Adrenal gland (tissue), 12 donors: ENCODE data around the gene PSMB7. TPM values are rescaled to one million over a fixed set of nuclear protein-coding genes. Genes with fewer than 3 reads are reported as not detected.

Experiments used
- DNase-seq, 7 donors: peaks; one replicate each; pipeline ENCODE4 v3.0.0-alpha.2; 2019 to 2020
- H3K27ac ChIP-seq, 5 donors: fragments of 200-600 bp; sonication (generic) in 4 of 5; 1 replicate in 3 of 5; 2 replicates in 2 of 5; pipeline versions ENCODE4 v1.5.1 to v1.8.0; 2016 to 2020; ENCODE audit warnings: mild to moderate bottlenecking in 1 of 5
- H3K27me3 ChIP-seq: fragments of 200-600 bp; 2 replicates; pipeline ENCODE4 v1.8.0; 2021
- H3K36me3 ChIP-seq, 2 donors: fragments of 200-600 bp; replicated peaks in 1 of 2; 1 replicate in 1 of 2; 2 replicates in 1 of 2; pipeline versions ENCODE4 v1.5.1 to v1.8.0; 2018 to 2022
- H3K4me1 ChIP-seq, 2 donors: fragments of 200-600 bp; replicated peaks in 1 of 2; 1 replicate in 1 of 2; 2 replicates in 1 of 2; pipeline versions ENCODE4 v1.5.1 to v1.8.0; 2018 to 2021
- H3K4me3 ChIP-seq, 4 donors: fragments of 200-600 bp; sonication (generic) in 3 of 4; one replicate each; pipeline ENCODE4 v1.5.1; 2016 to 2018
- H3K9me3 ChIP-seq, 3 donors: fragments of 200-600 bp; sonication (generic) in 1 of 3; replicated peaks in 1 of 3; 1 replicate in 2 of 3; 2 replicates in 1 of 3; pipeline versions ENCODE4 v1.5.1 to v1.8.0; 2016 to 2021
- CTCF ChIP-seq, 6 experiments: fragments of 450-650 bp in 4 of 6; fragments of 200-600 bp in 2 of 6; sonication (generic) in 1 of 6; IDR thresholded peaks; 1 replicate in 5 of 6; 2 replicates in 1 of 6; pipeline versions ENCODE4 v1.5.1 to v1.8.0; 2016 to 2021; ENCODE audit warnings: antibody characterized with exemption in 6 of 6, mild to moderate bottlenecking in 2 of 6, moderate library complexity in 1 of 6
- POLR2A ChIP-seq, 2 donors: fragments of 450-650 bp; IDR thresholded peaks; one replicate each; pipeline ENCODE4 v1.6.1; 2017; ENCODE audit warnings: antibody characterized with exemption in 2 of 2, mild to moderate bottlenecking in 2 of 2, moderate library complexity in 1 of 2
- WGBS, 4 donors: extraction: QIAGEN DNeasy Blood & Tissue Kit in 2 of 4; methylation state at CpG; one replicate each; pipeline versions ENCODE4 v1.1.5 to v1.1.7; 2013 to 2017; 5-methylcytosine and 5-hydroxymethylcytosine counted together
- intact Hi-C, 2 donors: fragments of 100-400 bp; cut with DNase I; formaldehyde crosslinking; loops; one replicate each; pipeline versions ENCODE4 v1.14.1 to v1.15.0; 2022 to 2023
- polyA plus RNA-seq, 3 donors: library from polyadenylated mRNA; stranded (reverse); fragments of 200-250 nt in 2 of 3; fragments of 350-450 nt in 1 of 3; fragmentation: Illumina TruSeq in 1 of 3; extraction: RNeasy Lipid Tissue Mini Kit (QIAGEN cat#74804) in 1 of 3; gene quantifications; one replicate each; pipeline ENCODE4 v1.2.3, GENCODE V29; 2013 to 2014
- total RNA-seq, 9 donors: library from RNA; depleted of rRNA in 4 of 9; stranded (reverse); fragments of >200 nt in 4 of 9; fragments of 120-200 nt in 1 of 9; fragmentation: NEBNext Ultra II Directional in 1 of 9; extraction: Animal tissue kit (Norgen Biotek cat#: 25700) in 1 of 9; gene quantifications; one replicate each; pipeline versions ENCODE4 v1.1.0 to v1.2.4, GENCODE V29; 2013 to 2023
- donor health status: healthy with polysubstance abuse.
- donor health status: Bipolar disorder and iron deficiency.
- donor health status: DM: yes; HTN: yes; CAD: no.
- donor health status: DM: no; HTN: no; CAD: no.
- donor health status: DM: no; HTN: no; CAD: no.
- donor health status: DM: yes; HTN: yes; CAD: no.

PSMB7 gene
- total and polyA plus RNA-seq, 12 donors, result 107 to 427 (median 178) TPM

DNA sequence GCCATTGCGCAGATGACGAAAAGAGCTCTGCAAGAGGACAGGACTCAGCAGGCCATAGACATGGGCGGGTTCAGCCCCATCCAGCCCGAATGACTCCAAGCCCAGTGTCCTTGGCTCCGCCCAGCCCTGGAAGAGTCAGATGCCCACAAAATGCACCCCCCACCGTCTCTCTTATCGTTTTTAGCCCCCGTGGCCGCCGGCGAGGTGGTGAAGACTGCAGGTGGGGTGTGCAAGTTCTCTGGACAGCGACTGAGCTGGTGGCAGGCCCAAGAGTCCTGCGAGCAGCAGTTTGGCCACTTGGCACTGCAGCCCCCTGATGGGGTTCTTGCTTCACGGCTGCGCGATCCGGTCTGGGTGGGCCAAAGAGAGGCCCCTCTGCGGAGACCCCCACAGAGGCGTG is 37.1 kb upstream of the PSMB7 start:
- Histone ChIP-seq H3K4me3 (no peak overlapping the region), H3K36me3 (no peaks in the 10 kb centered on the region), H3K27me3 (peaks cover 10% of the 10 kb centered on the region), H3K9me3 (no peaks in the 10 kb centered on the region), H3K4me1 (peaks cover 17% of the 10 kb centered on the region in 2 donors), H3K27ac (no peak overlapping the region)
- peak in 2 of 7 donors; percentile 7 to 46 for DNase-seq
- intact Hi-C loops, result no loop called here
- TF ChIP-seq CTCF (IDR thresholded peaks at IDR 0.05) (no peak), POLR2A (IDR thresholded peaks at IDR 0.05) (no peak)
- 79 to 94% (median 82%) methylated on average over 8 to 19 of the region's 19 CpGs for WGBS, 4 donors

- 57 to 66% (median 58%) methylated on average over 11 to 19 of the region's 19 CpGs for WGBS, 4 donors
- Histone ChIP-seq H3K4me1 (peaks cover 17% of the 10 kb centered on the region in 2 donors), H3K4me3 (no peak overlapping the region), H3K27me3 (peaks cover 10% of the 10 kb centered on the region), H3K27ac (no peak overlapping the region), H3K36me3 (no peaks in the 10 kb centered on the region), H3K9me3 (no peaks in the 10 kb centered on the region)
- no peak for DNase-seq
- intact Hi-C loops, result no loop called here
- TF ChIP-seq CTCF (IDR thresholded peaks at IDR 0.05), result no peak
These were observed 35.9 kb upstream of the PSMB7 start for GRCh38 chr9:124450931-124451661.

GRCh38 chr9:124450241-124450924 is 35.1 kb upstream of the PSMB7 start, which contains the start of gene ADGRD2:
TSS of gene ADGRD2 (plus strand) at chr9:124450451. CDS start at chr9:124451667, 1,216 bp downstream.
- Histone ChIP-seq H3K4me3 (no peak within 1 kb of the TSS), H3K9me3 (no peaks in the 10 kb centered on the region), H3K36me3 (no peaks in the 10 kb centered on the region), H3K27ac (no peak within 1 kb of the TSS), H3K4me1 (peaks cover 17% of the 10 kb centered on the region in 2 donors), H3K27me3 (peaks cover 10% of the 10 kb centered on the region)
- TF ChIP-seq POLR2A (IDR thresholded peaks at IDR 0.05), result no peak
- intact Hi-C loops, result no loop called here
- WGBS, 4 donors, result 18 to 41% (median 29%) methylated on average over 20 to 41 of the region's 41 CpGs
- DNase-seq, result peak in 4 of 7 donors; percentile 29 to 67 (median 44)

DNA sequence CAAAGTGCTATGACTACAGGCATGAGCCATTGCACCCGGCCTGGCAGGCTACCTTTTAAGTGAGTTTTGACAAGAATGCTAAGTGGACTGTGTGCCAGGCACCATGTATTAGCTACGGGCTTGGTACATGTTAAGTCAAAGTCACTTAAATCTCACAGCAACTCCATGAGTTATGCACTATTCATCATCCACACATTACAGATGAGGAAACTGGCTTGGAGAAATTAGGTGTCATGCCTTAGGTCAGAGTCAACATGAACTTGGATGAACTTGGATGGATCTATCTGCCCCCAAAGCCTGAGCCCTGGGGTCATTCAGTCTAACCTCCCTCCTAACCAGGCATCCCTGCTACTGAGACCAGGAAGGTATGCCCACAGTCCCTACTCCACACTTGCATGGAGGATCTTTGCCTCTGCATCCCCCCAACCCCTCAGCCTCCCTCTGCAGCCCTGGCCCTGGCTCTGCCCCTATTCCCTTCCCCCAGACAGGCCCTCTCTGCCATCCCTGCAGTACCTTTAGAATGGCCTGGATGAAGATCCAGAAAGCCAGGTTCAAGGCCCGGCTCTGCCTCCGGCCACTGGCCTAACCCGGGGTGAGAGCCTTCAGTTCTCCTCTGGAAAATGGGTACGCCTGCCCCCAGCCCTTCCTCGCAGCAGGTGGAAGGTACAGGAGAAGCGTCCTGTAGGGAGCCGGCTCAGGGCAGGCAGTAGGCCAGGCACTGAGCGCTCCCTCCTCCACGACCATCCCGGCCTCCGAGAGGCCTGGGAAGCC is 34.3 kb upstream of the PSMB7 start:
- Histone ChIP-seq H3K4me1 (peaks cover 17% of the 10 kb centered on the region in 2 donors), H3K36me3 (no peaks in the 10 kb centered on the region), H3K4me3 (no peak overlapping the region), H3K9me3 (no peaks in the 10 kb centered on the region), H3K27ac (no peak overlapping the region), H3K27me3 (peaks cover 10% of the 10 kb centered on the region)
- peak in 2 of 7 donors; percentile 6 to 10 for DNase-seq
- TF ChIP-seq CTCF (IDR thresholded peaks at IDR 0.05), result no peak
- TF ChIP-seq POLR2A (IDR thresholded peaks at IDR 0.05), result no peak
- 88 to 94% (median 92%) methylated on average over 6 to 13 of the region's 13 CpGs for WGBS, 4 donors
- intact Hi-C loops, result no loop called here
